ENCODE results near the gene EDN3. TPM values are rescaled to one million over a fixed set of nuclear protein-coding genes. Genes with fewer than 3 reads are reported as not detected.
"Not testable (repeated sequence)": the region's sequence is repeated elsewhere in the genome, so short reads cannot be mapped to it uniquely, and the experiment has no call there.

EDN3 gene
- total RNA-seq, 1 experiment from 2014 or later: 41.8 TPM

- Mint-ChIP-seq H3K27ac (ENCODE audit: unreplicated experiment) (no peak overlapping the region), H3K4me3 (ENCODE audit: unreplicated experiment) (no peak overlapping the region), H3K36me3 (ENCODE audit: insufficient read depth, unreplicated experiment) (no peaks in the 10 kb centered on the region), H3K4me1 (ENCODE audit: low read depth, unreplicated experiment) (no peaks in the 10 kb centered on the region), H3K9me3 (ENCODE audit: unreplicated experiment) (no peaks in the 10 kb centered on the region), H3K27me3 (ENCODE audit: insufficient read depth, unreplicated experiment) (peaks cover 6% of the 10 kb centered on the region)
- TF ChIP-seq, protein P1, sequence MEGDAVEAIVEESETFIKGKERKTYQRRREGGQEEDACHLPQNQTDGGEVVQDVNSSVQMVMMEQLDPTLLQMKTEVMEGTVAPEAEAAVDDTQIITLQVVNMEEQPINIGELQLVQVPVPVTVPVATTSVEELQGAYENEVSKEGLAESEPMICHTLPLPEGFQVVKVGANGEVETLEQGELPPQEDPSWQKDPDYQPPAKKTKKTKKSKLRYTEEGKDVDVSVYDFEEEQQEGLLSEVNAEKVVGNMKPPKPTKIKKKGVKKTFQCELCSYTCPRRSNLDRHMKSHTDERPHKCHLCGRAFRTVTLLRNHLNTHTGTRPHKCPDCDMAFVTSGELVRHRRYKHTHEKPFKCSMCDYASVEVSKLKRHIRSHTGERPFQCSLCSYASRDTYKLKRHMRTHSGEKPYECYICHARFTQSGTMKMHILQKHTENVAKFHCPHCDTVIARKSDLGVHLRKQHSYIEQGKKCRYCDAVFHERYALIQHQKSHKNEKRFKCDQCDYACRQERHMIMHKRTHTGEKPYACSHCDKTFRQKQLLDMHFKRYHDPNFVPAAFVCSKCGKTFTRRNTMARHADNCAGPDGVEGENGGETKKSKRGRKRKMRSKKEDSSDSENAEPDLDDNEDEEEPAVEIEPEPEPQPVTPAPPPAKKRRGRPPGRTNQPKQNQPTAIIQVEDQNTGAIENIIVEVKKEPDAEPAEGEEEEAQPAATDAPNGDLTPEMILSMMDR (IDR thresholded peaks at IDR 0.05; ENCODE audit: insufficient read depth in 1 of 2, low read depth in 1 of 2, low read length in 1 of 2, severe bottlenecking in 1 of 2, unreplicated experiment in 1 of 2): no peak
- no peaks in the 10 kb centered on the region for H3K36me3 ChIP-seq (ENCODE audit: control insufficient read depth, insufficient read depth, low read length)
- H3K4me3 ChIP-seq (ENCODE audit: low read depth, low read length): no peak overlapping the region
- H3K4me1 ChIP-seq: no peaks in the 10 kb centered on the region
- no peaks in the 10 kb centered on the region for H3K9me3 ChIP-seq
- BruUV-seq (replicated peaks): no TSS peak
- H3K27me3 ChIP-seq (replicated peaks; ENCODE audit: control insufficient read depth, insufficient read depth, low read length): no peaks in the 10 kb centered on the region
- DNase-seq: no peak
- intact Hi-C loops (cut with micrococcal nuclease; ENCODE audit: unreplicated experiment): no loop called here
- POLR2A ChIA-PET: no interaction called here
- CTCF ChIA-PET: interaction anchor here (0.8 kb wide), 1 partner anchor 14 kb away, joined by 5 read pairs; no protein-coding TSS in a partner anchor
Observed at GRCh38 chr20:59354460-59354859, 54.0 kb downstream of the EDN3 start.

DNA sequence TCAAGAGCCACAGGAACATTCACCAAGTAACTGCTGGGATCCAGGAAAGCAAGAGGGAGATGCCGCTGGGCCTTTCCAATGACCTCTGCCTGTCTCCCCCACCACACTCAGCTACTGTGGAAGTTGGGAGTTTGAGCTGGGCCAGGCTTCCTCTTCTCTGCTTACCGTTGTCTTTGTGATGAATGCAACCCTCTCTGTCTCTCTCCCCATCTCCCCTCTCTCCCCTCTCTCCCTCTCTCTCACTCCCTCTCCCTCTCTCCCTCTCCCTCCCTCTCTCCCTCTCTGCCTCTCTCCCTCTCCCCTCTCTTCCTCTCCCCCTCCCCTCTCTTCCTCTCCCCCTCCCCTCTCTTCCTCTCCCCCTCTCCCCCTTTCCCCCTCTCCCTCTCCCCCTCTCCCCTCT is 54.8 kb downstream of the EDN3 start:
- H3K4me1 ChIP-seq: no peaks in the 10 kb centered on the region
- no TSS peak for BruUV-seq (replicated peaks)
- ChIA-PET CTCF (interaction anchor here (0.8 kb wide), 1 partner anchor 14 kb away, joined by 5 read pairs; no protein-coding TSS in a partner anchor), POLR2A (no interaction called here)
- no peak overlapping the region for H3K4me3 ChIP-seq (ENCODE audit: low read depth, low read length)
- H3K4me1 Mint-ChIP-seq (ENCODE audit: low read depth, unreplicated experiment): no peaks in the 10 kb centered on the region
- no peak overlapping the region for H3K27ac Mint-ChIP-seq (ENCODE audit: unreplicated experiment)
- TF ChIP-seq, protein P1 (IDR thresholded peaks at IDR 0.05; ENCODE audit: insufficient read depth in 1 of 2, low read depth in 1 of 2, low read length in 1 of 2, severe bottlenecking in 1 of 2, unreplicated experiment in 1 of 2): no peak
- intact Hi-C loops (cut with micrococcal nuclease; ENCODE audit: unreplicated experiment): no loop called here
- no peaks in the 10 kb centered on the region for H3K27me3 ChIP-seq (replicated peaks; ENCODE audit: control insufficient read depth, insufficient read depth, low read length)
- peaks cover 6% of the 10 kb centered on the region for H3K27me3 Mint-ChIP-seq (ENCODE audit: insufficient read depth, unreplicated experiment)
- no peak for DNase-seq
- no peaks in the 10 kb centered on the region for H3K9me3 ChIP-seq
- H3K9me3 Mint-ChIP-seq (ENCODE audit: unreplicated experiment): no peaks in the 10 kb centered on the region
- H3K36me3 Mint-ChIP-seq (ENCODE audit: insufficient read depth, unreplicated experiment): no peaks in the 10 kb centered on the region
- H3K4me3 Mint-ChIP-seq (ENCODE audit: unreplicated experiment): no peak overlapping the region
- no peaks in the 10 kb centered on the region for H3K36me3 ChIP-seq (ENCODE audit: control insufficient read depth, insufficient read depth, low read length)

- POLR2A ChIA-PET: no interaction called here
Observed at GRCh38 chr20:59356662-59357165, 56.3 kb downstream of the EDN3 start.

GRCh38 chr20:59358793-59359192 is 58.4 kb downstream of the EDN3 start:
- intact Hi-C loops (cut with micrococcal nuclease; ENCODE audit: unreplicated experiment); H3K4me1 ChIP-seq; H3K9me3 Mint-ChIP-seq (ENCODE audit: unreplicated experiment); BruUV-seq (replicated peaks); H3K4me3 ChIP-seq (ENCODE audit: low read depth, low read length); POLR2A ChIA-PET; H3K36me3 Mint-ChIP-seq (ENCODE audit: insufficient read depth, unreplicated experiment); H3K27ac Mint-ChIP-seq (ENCODE audit: unreplicated experiment); H3K36me3 ChIP-seq (ENCODE audit: control insufficient read depth, insufficient read depth, low read length); H3K4me1 Mint-ChIP-seq (ENCODE audit: low read depth, unreplicated experiment); H3K9me3 ChIP-seq; DNase-seq; H3K27me3 ChIP-seq (replicated peaks; ENCODE audit: control insufficient read depth, insufficient read depth, low read length); CTCF ChIA-PET; H3K4me3 Mint-ChIP-seq (ENCODE audit: unreplicated experiment); H3K27me3 Mint-ChIP-seq (ENCODE audit: insufficient read depth, unreplicated experiment): not testable (repeated sequence)

More at GRCh38 chr20:59356662-59357165, 56.3 kb downstream of the EDN3 start:
- H3K4me1 Mint-ChIP-seq (ENCODE audit: low read depth, unreplicated experiment): no peaks in the 10 kb centered on the region
- H3K36me3 Mint-ChIP-seq (ENCODE audit: insufficient read depth, unreplicated experiment): no peaks in the 10 kb centered on the region
- no peak overlapping the region for H3K4me3 Mint-ChIP-seq (ENCODE audit: unreplicated experiment)
- intact Hi-C loops (cut with micrococcal nuclease; ENCODE audit: unreplicated experiment): no loop called here
- H3K9me3 Mint-ChIP-seq (ENCODE audit: unreplicated experiment): no peaks in the 10 kb centered on the region
- no peak for DNase-seq
- CTCF ChIA-PET: no interaction called here
- TF ChIP-seq, protein P1 (IDR thresholded peaks at IDR 0.05; ENCODE audit: insufficient read depth in 1 of 2, low read depth in 1 of 2, low read length in 1 of 2, severe bottlenecking in 1 of 2, unreplicated experiment in 1 of 2): no peak
- no peaks in the 10 kb centered on the region for H3K27me3 ChIP-seq (replicated peaks; ENCODE audit: control insufficient read depth, insufficient read depth, low read length)
- H3K27me3 Mint-ChIP-seq (ENCODE audit: insufficient read depth, unreplicated experiment): peaks cover 6% of the 10 kb centered on the region
- no peaks in the 10 kb centered on the region for H3K4me1 ChIP-seq
- no peak overlapping the region for H3K4me3 ChIP-seq (ENCODE audit: low read depth, low read length)
- H3K36me3 ChIP-seq (ENCODE audit: control insufficient read depth, insufficient read depth, low read length): no peaks in the 10 kb centered on the region
- H3K9me3 ChIP-seq: no peaks in the 10 kb centered on the region
- BruUV-seq (replicated peaks): no TSS peak
- H3K27ac Mint-ChIP-seq (ENCODE audit: unreplicated experiment): no peak overlapping the region
